Ishikawa (cell line): Measurements from ENCODE around the gene COQ4.

Source experiments
- CEBPB ChIP-seq: IDR thresholded peaks from 2 replicates; pipeline ENCODE4 v1.6.1; 2012
- CREB1 ChIP-seq: IDR thresholded peaks from 2 replicates; pipeline ENCODE4 v1.6.1; 2012; ENCODE audit warnings: low read depth
- EGR1 ChIP-seq: IDR thresholded peaks from 2 replicates; pipeline ENCODE4 v1.6.1; 2012
- EP300 ChIP-seq: IDR thresholded peaks from 2 replicates; pipeline ENCODE4 v1.6.1; 2012; ENCODE audit warnings: borderline replicate concordance
- FOXM1 ChIP-seq: IDR thresholded peaks from 2 replicates; pipeline ENCODE4 v1.6.1; 2012; ENCODE audit warnings: low read depth, borderline replicate concordance
- NFIC ChIP-seq: IDR thresholded peaks from 2 replicates; pipeline ENCODE4 v1.6.1; 2012
- RAD21 ChIP-seq: IDR thresholded peaks from 2 replicates; pipeline ENCODE4 v1.6.1; 2012; ENCODE audit warnings: low read depth
- TAF1 ChIP-seq: IDR thresholded peaks from 2 replicates; pipeline ENCODE4 v1.6.1; 2012; ENCODE audit warnings: low read depth, mild to moderate bottlenecking
- TCF12 ChIP-seq: IDR thresholded peaks from 2 replicates; pipeline ENCODE4 v1.6.1; 2012; ENCODE audit warnings: low read depth
- TEAD4 ChIP-seq: IDR thresholded peaks from 2 replicates; pipeline ENCODE4 v1.6.1; 2012
- YY1 ChIP-seq: IDR thresholded peaks from 2 replicates; pipeline ENCODE4 v1.6.1; 2012; ENCODE audit warnings: low read depth
- ZBTB7A ChIP-seq: IDR thresholded peaks from 2 replicates; pipeline ENCODE4 v1.6.1; 2012; ENCODE audit warnings: low read depth
- TF ChIP-seq, protein P1 (sequence below): IDR thresholded peaks from 2 replicates; pipeline ENCODE4 v1.6.1; 2012
- TF ChIP-seq, protein P2 (sequence below): IDR thresholded peaks from 2 replicates; pipeline ENCODE4 v1.6.1; 2012; ENCODE audit warnings: low read depth, mild to moderate bottlenecking
- TF ChIP-seq, protein P3 (sequence below): IDR thresholded peaks from 2 replicates; pipeline ENCODE4 v1.6.1; 2012

COQ4 gene

DNA sequence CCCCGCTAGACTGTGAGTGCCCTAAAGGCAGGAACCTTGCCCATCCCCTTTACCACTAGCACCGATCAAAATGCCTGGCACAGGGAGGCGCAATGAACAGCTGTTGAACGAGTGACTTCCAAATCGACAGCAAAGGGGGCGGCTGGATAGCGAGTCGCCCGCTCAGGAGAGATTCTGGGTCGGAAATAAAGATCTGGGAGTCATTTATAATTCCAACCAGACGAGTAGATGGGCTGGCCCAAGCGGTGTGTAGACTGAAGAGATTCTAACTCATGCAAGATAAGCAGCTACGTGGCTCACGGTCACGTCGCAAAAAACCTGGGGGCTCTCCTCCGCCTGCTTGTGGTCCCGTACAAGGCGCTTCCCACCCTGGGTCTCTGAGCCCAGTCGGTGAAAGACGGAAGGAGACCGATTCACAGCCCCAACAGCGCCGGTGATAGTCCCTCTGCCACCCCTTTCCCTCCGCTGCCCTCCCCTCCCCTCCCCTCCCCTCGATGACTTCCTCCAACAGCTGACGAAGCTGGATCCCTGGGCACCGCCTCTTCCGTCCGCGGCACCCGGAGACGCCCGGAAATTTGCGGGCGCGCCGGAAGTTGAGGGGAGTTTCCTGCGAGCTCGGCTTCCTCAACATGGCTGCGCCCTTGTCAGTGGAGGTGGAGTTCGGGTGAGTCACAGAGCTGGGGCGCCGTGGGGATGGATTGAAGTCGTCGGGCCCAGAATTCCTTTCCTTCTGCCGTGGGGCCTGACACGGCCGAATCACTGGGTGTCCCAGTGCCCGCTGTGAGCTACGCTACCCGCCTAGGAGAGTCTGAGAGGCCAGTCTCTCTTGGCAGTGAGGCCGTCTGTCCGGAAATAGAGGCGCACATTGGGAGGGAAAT is 48.4 kb downstream of the COQ4 start, which contains the start of gene URM1:
TSS of gene URM1 (plus strand) at position 623 of the 878 bp plus-strand sequence. CDS start at position 630, 7 bp downstream.
- peak; percentile 98 for TF ChIP-seq YY1
- TF ChIP-seq TAF1: peak; percentile 81
- TF ChIP-seq, protein P1, sequence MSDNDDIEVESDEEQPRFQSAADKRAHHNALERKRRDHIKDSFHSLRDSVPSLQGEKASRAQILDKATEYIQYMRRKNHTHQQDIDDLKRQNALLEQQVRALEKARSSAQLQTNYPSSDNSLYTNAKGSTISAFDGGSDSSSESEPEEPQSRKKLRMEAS: peak; percentile 67
- TF ChIP-seq TCF12: no peak
- TF ChIP-seq NFIC: 0 out of 2 replicates have a peak, but pooled peaks have one; percentile 4

DNA sequence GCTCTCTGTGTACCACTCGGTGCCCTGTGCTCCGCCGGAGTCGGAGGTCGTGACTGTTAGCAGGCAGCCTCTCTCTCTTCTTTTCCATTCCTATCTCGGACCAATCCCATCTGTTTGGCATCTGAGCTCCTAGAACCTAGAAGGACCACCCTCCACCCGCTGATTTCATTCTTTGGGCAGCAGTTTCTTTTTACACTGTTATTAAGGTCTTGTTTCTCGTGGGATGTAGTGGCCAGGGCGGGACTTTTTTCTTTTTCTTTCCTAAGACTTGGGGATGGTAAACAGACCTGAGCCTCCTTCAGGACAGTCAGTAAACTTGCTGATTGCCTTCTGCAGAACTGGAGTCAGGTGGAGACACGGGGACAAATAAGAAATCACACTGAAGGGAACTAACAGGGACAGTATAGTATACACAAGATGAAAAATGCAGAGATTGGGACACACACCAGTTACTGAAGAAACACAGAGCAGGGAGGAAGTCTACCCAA is 49.0 kb downstream of the COQ4 start:
- 0 out of 2 replicates have a peak, but pooled peaks have one; percentile 0 for TF ChIP-seq NFIC
- TF ChIP-seq FOXM1: no peak

DNA sequence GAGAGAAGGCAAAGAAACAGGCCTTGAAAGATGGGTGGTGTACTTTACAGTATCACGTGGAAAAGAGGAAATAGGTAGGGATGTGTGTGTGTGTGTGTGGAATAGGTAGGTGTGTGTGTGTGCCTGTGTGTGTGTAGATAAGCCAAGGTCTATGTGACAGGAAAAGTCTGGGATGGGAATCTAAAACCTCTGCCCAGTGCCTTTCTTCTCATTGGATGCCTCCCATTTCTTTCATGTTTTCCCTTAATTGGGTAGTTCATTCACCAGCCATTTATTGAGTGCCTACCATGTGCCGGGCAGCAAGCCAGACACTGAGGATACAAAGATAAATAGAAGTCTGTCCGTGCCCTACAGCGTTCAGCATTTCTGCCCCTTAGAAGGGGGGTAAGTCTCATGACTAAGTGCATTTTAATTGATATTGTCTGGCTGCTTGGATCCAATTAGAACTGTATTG is 49.6 kb downstream of the COQ4 start:
- TF ChIP-seq TAF1 (no peak), ZBTB7A (no peak), FOXM1 (no peak), RAD21 (no peak), TEAD4 (no peak), CREB1 (no peak), TCF12 (no peak), EP300 (no peak), NFIC (no peak), CEBPB (no peak), EGR1 (no peak)
- TF ChIP-seq, protein P2, sequence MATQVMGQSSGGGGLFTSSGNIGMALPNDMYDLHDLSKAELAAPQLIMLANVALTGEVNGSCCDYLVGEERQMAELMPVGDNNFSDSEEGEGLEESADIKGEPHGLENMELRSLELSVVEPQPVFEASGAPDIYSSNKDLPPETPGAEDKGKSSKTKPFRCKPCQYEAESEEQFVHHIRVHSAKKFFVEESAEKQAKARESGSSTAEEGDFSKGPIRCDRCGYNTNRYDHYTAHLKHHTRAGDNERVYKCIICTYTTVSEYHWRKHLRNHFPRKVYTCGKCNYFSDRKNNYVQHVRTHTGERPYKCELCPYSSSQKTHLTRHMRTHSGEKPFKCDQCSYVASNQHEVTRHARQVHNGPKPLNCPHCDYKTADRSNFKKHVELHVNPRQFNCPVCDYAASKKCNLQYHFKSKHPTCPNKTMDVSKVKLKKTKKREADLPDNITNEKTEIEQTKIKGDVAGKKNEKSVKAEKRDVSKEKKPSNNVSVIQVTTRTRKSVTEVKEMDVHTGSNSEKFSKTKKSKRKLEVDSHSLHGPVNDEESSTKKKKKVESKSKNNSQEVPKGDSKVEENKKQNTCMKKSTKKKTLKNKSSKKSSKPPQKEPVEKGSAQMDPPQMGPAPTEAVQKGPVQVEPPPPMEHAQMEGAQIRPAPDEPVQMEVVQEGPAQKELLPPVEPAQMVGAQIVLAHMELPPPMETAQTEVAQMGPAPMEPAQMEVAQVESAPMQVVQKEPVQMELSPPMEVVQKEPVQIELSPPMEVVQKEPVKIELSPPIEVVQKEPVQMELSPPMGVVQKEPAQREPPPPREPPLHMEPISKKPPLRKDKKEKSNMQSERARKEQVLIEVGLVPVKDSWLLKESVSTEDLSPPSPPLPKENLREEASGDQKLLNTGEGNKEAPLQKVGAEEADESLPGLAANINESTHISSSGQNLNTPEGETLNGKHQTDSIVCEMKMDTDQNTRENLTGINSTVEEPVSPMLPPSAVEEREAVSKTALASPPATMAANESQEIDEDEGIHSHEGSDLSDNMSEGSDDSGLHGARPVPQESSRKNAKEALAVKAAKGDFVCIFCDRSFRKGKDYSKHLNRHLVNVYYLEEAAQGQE: no peak
- TF ChIP-seq, protein P3, sequence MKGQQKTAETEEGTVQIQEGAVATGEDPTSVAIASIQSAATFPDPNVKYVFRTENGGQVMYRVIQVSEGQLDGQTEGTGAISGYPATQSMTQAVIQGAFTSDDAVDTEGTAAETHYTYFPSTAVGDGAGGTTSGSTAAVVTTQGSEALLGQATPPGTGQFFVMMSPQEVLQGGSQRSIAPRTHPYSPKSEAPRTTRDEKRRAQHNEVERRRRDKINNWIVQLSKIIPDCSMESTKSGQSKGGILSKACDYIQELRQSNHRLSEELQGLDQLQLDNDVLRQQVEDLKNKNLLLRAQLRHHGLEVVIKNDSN: no peak

DNA sequence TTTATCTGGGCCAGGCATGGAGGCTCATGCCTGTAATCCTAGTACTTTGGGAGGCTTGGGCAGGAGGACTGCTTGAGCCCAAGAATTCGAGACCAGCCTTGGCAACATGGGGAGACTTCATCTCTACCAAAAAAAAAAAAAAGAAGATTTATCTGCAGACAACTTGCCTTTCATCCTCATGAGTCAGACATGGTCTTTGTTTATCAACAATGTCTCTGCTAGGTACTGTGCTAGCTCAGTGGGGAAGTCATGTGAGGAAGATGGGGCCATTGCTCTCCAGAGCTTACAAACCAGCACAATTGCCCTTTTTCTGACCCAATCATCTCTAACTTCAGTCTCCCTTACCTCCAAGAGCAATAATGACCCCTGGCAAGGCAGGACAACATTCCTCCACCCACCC is 50.1 kb downstream of the COQ4 start:
- TF ChIP-seq, protein P1: no peak
- TF ChIP-seq FOXM1 (no peak), NFIC (no peak), EP300 (no peak), TAF1 (no peak), TCF12 (no peak), EGR1 (no peak), TEAD4 (no peak), ZBTB7A (no peak), CREB1 (no peak)
- TF ChIP-seq, protein P3: no peak

DNA sequence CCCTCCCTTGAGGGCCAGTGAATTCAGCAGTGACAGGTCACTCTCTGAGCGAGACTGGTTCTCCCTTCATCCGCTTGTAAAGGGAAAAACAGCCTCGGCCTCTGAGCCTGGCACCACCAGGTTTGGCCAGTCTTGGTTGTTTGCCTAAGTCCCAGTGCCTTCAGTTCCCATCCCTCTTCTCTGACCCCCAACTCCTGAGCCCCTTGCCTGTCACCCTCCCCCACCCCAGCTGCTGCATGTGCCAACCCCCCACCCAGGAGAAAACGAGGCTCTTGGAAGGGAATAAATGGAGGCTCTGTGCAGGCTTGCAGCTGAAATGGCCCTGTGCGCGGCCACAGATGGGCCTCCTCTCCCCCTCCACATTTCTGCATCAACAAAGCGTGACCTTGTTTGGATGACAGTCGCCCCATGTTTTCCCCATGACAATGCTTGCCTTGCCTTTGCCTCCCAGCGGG is 51.6 kb downstream of the COQ4 start:
- TF ChIP-seq CREB1 (no peak), TEAD4 (no peak), NFIC (no peak), ZBTB7A (no peak)
- TF ChIP-seq, protein P2: no peak

DNA sequence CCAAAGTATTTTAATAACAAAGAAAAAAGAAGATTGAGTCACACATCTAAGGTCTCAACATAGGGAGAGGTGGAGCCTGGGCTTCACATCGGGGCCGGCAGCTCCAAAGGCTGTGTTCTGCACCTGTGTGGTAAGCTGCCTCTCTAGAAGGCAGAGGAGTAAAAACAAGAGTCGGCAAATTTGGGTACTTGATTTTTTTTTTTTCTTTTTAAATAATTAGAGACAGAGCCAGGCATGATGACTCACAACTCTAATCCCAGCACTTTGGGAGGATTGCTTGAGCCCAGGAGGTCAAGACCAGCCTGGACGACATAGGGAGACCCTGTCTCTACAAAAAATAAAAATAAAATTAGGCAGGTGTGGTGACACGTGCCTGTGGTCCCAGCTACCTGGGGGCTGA is 53.2 kb downstream of the COQ4 start:
- TF ChIP-seq, protein P3: no peak
- TF ChIP-seq YY1 (no peak), RAD21 (no peak), TAF1 (no peak), ZBTB7A (no peak), TEAD4 (no peak), CEBPB (no peak), FOXM1 (no peak), NFIC (no peak)
- TF ChIP-seq, protein P2: no peak
